IPS DF 6.9 (cell line): ENCODE results near the gene HBD.
"Not testable (repeated sequence)": the region's sequence is repeated elsewhere in the genome, so short reads cannot be mapped to it uniquely, and the experiment has no call there.

Experiments
- DNase-seq: peaks from one replicate; pipeline ENCODE4 v3.0.0-alpha.2; 2013; ENCODE audit warnings: low read depth, low spot score
- H3K27ac ChIP-seq: one replicate; pipeline ENCODE4 v1.5.1; 2013; ENCODE audit warnings: low read length, control low read depth
- H3K27me3 ChIP-seq: 2 replicates; pipeline ENCODE4 v1.6.1; 2013; ENCODE audit warnings: mild to moderate bottlenecking, low read length; ENCODE audit not compliant: control insufficient read depth, insufficient read depth
- H3K36me3 ChIP-seq: 2 replicates; pipeline ENCODE4 v1.6.1; 2013; ENCODE audit warnings: low read length; ENCODE audit not compliant: control insufficient read depth, insufficient read depth
- H3K4me1 ChIP-seq: 2 replicates; pipeline ENCODE4 v1.6.1; 2013; ENCODE audit warnings: low read length; ENCODE audit not compliant: control insufficient read depth, insufficient read depth
- H3K4me3 ChIP-seq: 2 replicates; pipeline ENCODE4 v1.5.1; 2013; ENCODE audit warnings: mild to moderate bottlenecking, low read length
- H3K9me3 ChIP-seq: 2 replicates; pipeline ENCODE4 v1.6.1; 2013; ENCODE audit warnings: low read length, inconsistent platforms; ENCODE audit not compliant: control insufficient read depth, insufficient read depth
- WGBS: extraction: QIAGEN DNeasy Blood & Tissue Kit; methylation state at CpG from one replicate; pipeline ENCODE4 v1.1.7; 2013; ENCODE audit warnings: mixed read lengths, missing lambda C conversion rate; ENCODE audit not compliant: insufficient read length, insufficient coverage; 5-methylcytosine and 5-hydroxymethylcytosine counted together

Gene HBD

DNA sequence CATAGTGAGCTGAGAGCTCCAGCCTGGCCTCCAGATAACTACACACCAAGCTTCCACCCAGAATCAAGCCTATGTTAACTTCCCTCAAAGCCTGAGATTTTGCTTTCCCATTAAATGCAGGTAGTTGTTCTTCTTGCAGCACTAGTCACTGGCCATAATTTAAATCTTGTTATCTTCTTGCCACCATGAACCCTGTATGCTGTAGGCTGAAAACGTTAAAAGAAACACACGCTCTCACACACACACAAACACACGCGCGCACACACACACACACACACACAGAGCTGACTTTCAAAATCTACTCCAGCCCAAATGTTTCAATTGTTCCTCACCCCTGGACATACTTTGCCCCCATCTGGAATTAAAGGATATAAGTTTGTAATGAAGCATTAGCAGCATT is 19.2 kb upstream of the HBD start:
- DNase-seq, H3K27ac ChIP-seq, H3K4me3 ChIP-seq, H3K36me3 ChIP-seq, H3K4me1 ChIP-seq, H3K9me3 ChIP-seq, H3K27me3 ChIP-seq: not testable (repeated sequence)
- WGBS, result no CpG with 5 or more reads among the region's 5 CpGs

DNA sequence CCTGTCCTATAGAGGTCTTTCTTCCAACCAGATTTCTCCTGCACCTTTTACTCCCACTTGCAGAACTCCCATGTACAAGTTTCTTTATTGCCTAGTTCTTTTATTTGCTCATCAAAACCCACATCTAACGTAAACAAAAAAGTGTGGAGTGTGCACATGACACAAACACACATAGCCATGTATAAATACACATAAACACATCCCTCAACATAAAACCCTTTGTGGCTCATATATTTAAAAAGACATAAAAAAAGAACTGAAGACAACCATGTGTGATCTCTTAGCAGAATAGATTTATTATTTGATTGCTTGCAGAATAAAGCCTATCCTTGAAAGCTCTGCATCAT is 18.6 kb upstream of the HBD start:
- Histone ChIP-seq H3K27ac (no peak overlapping the region), H3K4me3 (no peak overlapping the region), H3K9me3 (no peaks in the 10 kb centered on the region), H3K4me1 (0 out of 2 replicates have a peak, but pooled peaks cover 1% of the 10 kb centered on the region), H3K36me3 (no peaks in the 10 kb centered on the region), H3K27me3 (no peaks in the 10 kb centered on the region)
- no peak for DNase-seq
- no CpG with 5 or more reads among the region's 1 CpG for WGBS

DNA sequence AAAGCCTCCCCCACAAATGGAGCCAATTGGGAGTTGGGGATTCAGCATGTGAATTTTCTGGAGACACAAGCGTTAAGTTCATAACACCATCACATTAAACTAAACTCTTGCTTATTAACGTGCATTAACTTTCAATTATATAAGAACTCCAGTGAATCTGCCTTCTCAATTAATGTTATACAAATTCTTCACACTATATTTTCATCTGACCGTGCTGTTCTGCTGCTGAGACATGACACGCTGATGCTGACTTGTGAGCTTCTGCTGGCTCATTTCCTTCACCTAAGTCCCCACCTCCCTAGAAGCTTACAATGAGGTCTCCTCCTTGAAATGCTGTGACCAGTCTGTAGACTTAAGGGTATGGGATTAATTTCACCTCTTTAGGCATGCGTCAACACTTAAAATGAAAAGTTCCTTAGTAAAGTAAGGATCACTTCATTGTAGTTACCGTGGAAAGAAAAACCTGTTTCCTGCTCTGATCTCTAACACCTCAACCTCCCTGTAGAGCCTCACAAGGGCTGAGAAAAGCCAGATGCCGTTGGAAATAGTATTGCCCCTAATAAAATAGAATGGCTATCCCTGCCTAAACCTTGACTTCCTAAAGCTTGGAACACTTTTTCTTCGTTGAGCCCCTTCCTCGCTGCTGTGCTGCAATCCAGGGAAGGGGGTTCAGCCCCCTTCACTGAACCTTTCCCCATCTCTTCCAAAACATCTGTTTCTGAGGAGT is 18.1 kb upstream of the HBD start:
- Histone ChIP-seq H3K36me3 (no peaks in the 10 kb centered on the region), H3K4me1 (no peaks in the 10 kb centered on the region), H3K4me3 (no peak overlapping the region), H3K27ac (no peak overlapping the region), H3K9me3 (no peaks in the 10 kb centered on the region), H3K27me3 (no peaks in the 10 kb centered on the region)
- DNase-seq, result no peak
- WGBS, result no CpG with 5 or more reads among the region's 9 CpGs

DNA sequence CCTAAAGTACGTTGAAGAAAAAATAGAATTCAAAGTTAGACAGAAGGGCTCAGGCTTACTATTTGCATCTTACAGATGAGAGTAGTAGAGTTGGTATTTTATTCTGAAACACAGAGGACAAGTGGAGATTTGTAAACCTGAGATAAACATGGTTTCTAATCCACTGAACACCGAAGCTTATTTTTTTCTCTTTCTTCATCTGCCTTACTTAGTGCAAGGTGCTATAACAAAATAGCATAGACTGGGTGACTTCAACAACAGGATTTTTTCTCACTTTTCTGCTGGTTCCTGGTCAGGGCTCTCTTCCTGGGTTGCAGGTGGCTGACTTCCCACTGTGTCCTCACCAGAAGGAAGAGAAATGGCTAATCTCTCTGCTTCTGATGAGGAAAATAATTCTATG is 17.5 kb upstream of the HBD start:
- no peaks in the 10 kb centered on the region for H3K9me3 ChIP-seq
- no peak overlapping the region for H3K27ac ChIP-seq
- no peak overlapping the region for H3K4me3 ChIP-seq
- H3K4me1 ChIP-seq, result no peaks in the 10 kb centered on the region
- no peaks in the 10 kb centered on the region for H3K27me3 ChIP-seq
- no CpG with 5 or more reads among the region's 2 CpGs for WGBS
- no peak for DNase-seq
- H3K36me3 ChIP-seq, result no peaks in the 10 kb centered on the region

DNA sequence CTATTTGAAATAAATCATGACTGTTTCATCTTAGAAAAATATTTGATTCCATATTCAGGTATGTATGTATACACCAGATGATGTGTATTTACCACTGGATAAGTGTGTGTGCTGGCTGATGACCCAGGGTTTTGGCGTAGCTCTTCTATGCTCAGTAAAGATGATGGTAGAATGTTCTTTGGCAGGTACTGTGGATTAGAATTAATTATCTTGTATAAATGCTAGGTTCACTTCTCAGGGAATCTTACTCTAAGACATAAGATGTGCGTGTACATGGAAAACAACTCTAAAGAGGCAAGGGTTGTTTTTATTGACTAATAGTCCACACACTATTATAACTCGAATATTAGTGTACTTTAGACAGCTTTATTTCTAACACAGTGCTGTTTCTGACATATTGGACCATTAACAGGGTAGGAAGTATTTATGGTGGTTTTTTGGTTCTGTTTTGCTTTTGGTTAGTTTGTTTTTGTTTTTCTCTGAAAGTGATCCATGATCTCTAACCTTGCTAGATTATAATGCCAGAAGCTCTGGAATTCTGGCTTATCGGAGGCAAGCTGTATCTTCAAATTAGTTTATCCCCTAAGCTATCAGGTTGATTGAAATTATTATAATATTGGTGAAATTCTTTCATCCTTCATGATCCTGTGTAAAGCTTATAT is 16.4 kb upstream of the HBD start:
- no peak overlapping the region for H3K4me3 ChIP-seq
- H3K9me3 ChIP-seq, result no peaks in the 10 kb centered on the region
- no peak for DNase-seq
- H3K36me3 ChIP-seq, result no peaks in the 10 kb centered on the region
- H3K27me3 ChIP-seq, result no peaks in the 10 kb centered on the region
- no peaks in the 10 kb centered on the region for H3K4me1 ChIP-seq
- no peak overlapping the region for H3K27ac ChIP-seq
- WGBS, result no CpG with 5 or more reads among the region's 4 CpGs

DNA sequence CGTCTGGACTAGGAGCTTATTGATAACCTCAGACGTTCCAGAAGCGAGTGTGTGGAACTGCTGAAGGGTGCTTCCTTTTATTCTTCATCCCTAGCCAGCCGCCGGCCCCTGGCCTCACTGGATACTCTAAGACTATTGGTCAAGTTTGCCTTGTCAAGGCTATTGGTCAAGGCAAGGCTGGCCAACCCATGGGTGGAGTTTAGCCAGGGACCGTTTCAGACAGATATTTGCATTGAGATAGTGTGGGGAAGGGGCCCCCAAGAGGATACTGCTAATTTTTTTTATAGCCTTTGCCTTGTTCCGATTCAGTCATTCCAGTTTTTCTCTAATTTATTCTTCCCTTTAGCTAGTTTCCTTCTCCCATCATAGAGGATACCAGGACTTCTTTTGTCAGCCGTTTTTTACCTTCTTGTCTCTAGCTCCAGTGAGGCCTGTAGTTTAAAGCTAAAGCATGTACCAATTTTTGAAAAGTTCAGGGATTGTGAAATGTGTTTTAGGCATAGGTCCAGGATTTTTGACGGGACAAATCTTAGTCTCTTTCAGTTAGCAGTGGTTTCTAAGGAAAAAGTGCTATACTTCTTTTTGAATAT is 15.6 kb upstream of the HBD start, which contains the start of gene HBG1:
Gene HBG1 (minus strand): TSS at position 51 of the 590 bp plus-strand sequence. CDS start 53 bp downstream, outside the sequence.
- DNase-seq, H3K27ac ChIP-seq, H3K9me3 ChIP-seq, H3K4me3 ChIP-seq, H3K36me3 ChIP-seq, H3K27me3 ChIP-seq, H3K4me1 ChIP-seq: not testable (repeated sequence)
- WGBS, result no CpG with 5 or more reads among the region's 9 CpGs

DNA sequence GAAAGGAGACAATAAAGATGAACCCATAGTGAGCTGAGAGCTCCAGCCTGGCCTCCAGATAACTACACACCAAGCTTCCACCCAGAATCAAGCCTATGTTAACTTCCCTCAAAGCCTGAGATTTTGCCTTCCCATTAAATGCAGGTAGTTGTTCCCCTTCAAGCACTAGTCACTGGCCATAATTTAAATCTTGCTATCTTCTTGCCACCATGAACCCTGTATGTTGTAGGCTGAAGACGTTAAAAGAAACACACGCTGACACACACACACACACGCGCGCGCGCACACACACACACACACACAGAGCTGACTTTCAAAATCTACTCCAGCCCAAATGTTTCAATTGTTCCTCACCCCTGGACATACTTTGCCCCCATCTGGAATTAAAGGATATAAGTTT is 14.2 kb upstream of the HBD start:
- H3K9me3 ChIP-seq, H3K27me3 ChIP-seq, H3K4me3 ChIP-seq, H3K27ac ChIP-seq, DNase-seq, H3K36me3 ChIP-seq, H3K4me1 ChIP-seq: not testable (repeated sequence)
- WGBS, result no CpG with 5 or more reads among the region's 7 CpGs

DNA sequence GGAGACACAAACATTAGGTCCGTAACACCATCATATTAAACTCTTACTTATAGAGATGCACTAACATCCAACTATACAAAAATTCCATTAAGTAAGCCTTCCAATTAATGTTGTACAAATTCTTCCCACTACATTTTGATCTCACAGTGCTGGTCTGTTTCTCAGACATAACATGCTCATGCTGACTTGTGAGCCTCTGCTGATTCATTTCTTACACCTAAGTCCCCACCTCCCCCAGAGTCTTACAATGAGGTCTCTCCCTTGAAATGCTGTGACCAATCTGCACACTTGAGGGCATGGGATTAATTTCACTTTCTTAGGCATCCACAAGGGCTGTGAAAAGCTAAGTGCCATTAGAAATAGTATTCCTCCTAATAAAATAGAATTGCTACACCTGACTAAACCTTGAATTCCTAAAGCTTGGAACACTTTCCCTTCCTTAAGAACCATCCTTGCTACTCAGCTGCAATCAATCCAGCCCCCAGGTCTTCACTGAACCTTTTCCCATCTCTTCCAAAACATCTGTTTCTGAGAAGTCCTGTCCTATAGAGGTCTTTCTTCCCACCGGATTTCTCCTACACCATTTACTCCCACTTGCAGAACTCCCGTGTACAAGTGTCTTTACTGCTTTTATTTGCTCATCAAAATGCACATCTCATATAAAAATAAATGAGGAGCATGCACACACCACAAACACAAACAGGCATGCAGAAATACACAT is 13.3 kb upstream of the HBD start:
- Histone ChIP-seq H3K9me3 (no peaks in the 10 kb centered on the region), H3K27me3 (no peaks in the 10 kb centered on the region), H3K36me3 (no peaks in the 10 kb centered on the region), H3K4me1 (no peaks in the 10 kb centered on the region), H3K4me3 (no peak overlapping the region), H3K27ac (no peak overlapping the region)
- no CpG with 5 or more reads among the region's 3 CpGs for WGBS
- no peak for DNase-seq

DNA sequence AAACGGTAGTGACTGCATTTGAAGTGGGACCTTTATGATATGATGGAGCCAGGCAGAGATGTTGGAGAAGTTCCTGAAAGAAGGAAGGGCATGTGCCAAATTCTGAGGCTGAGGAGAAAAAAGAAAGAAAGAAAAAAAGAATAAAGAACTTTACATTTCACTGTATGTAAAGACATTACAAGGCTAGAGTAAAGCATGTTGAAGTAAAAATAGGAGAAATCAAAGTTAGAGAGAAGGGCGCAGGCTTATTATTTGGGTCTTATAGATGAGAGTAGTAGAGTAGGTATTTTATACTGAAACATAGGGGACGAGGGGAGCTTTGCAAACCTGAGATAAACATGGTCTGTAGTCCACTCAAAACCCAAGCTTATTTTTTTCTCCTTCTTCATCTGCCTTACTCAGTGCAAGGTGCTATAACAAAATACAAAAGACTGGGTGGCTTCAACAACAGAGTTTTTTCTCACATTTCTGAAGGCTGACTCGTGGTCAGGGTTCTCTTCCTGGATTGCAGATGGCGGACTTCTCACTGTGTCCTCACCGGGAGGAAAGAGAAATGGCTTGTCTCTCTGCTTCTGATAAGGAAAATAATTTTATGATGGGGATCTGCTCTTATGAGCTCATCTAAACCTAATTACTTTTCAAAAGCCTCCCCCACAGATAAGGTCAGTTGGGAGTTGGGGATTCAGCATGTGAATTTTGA is 12.6 kb upstream of the HBD start:
- WGBS, result 100% methylated on average over 1 of the region's 6 CpGs

DNA sequence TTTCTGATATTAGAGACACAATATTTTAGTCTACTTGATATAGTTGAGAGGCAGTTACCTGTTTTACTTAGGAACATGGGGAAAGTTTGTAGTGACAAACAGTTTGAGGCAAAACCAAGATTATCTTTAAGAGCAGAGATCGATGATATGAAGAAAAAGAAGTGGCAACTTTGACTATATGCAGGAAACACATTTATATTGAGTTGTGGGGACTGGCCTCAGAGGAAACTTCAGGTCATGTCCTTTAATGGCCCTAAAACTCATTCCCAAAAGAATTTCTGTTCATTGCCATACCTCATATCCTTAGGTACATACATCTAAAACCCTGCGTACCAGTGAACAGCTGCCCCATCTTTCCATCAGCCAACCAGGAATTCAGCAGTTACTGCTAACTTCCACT is 10.9 kb upstream of the HBD start:
- DNase-seq, result no peak
- H3K36me3 ChIP-seq, result no peaks in the 10 kb centered on the region
- no peaks in the 10 kb centered on the region for H3K9me3 ChIP-seq
- no peak overlapping the region for H3K27ac ChIP-seq
- WGBS, result no CpG with 5 or more reads among the region's 2 CpGs
- H3K4me3 ChIP-seq, result no peak overlapping the region
- no peaks in the 10 kb centered on the region for H3K27me3 ChIP-seq
- no peaks in the 10 kb centered on the region for H3K4me1 ChIP-seq

More for the DNA sequence above, 12.6 kb upstream of the HBD start:
- no peaks in the 10 kb centered on the region for H3K27me3 ChIP-seq
- no peak overlapping the region for H3K4me3 ChIP-seq
- no peaks in the 10 kb centered on the region for H3K4me1 ChIP-seq
- no peaks in the 10 kb centered on the region for H3K9me3 ChIP-seq
- DNase-seq, result no peak
- no peaks in the 10 kb centered on the region for H3K36me3 ChIP-seq
- H3K27ac ChIP-seq, result no peak overlapping the region
